ENCODE measurements around the gene TRIML1.

GRCh38 chr4:188127214-188127874 lies 11.9 kb upstream of the TRIML1 start:
- no peak for TF ChIP-seq CEBPB (IDR thresholded peaks at IDR 0.05)
- no peak for TF ChIP-seq CREB1 (IDR thresholded peaks at IDR 0.05; ENCODE audit: low read depth)
- no peak for TF ChIP-seq USF1 (IDR thresholded peaks at IDR 0.05)
- no peak for TF ChIP-seq TCF12 (IDR thresholded peaks at IDR 0.05; ENCODE audit: low read depth)
- no peak for TF ChIP-seq TEAD4 (IDR thresholded peaks at IDR 0.05)
- no peak for TF ChIP-seq ZBTB7A (IDR thresholded peaks at IDR 0.05; ENCODE audit: low read depth)
- TF ChIP-seq RAD21 (IDR thresholded peaks at IDR 0.05; ENCODE audit: low read depth): no peak
- no peak for TF ChIP-seq EGR1 (IDR thresholded peaks at IDR 0.05)
- TF ChIP-seq TAF1 (IDR thresholded peaks at IDR 0.05; ENCODE audit: low read depth): no peak
- no peak for TF ChIP-seq FOXM1 (IDR thresholded peaks at IDR 0.05; ENCODE audit: borderline replicate concordance, low read depth)
